Measurements from ENCODE around the gene SH2B3. TPM values are rescaled to one million over a fixed set of nuclear protein-coding genes. Genes with fewer than 3 reads are reported as not detected.

The SH2B3 gene
- total and polyA plus RNA-seq, 9 of the 15 experiments (the other 6 are each of a cell fraction or from before 2014, with no cell fraction given), result 10.8 to 75.3 (median 37.4) TPM

DNA sequence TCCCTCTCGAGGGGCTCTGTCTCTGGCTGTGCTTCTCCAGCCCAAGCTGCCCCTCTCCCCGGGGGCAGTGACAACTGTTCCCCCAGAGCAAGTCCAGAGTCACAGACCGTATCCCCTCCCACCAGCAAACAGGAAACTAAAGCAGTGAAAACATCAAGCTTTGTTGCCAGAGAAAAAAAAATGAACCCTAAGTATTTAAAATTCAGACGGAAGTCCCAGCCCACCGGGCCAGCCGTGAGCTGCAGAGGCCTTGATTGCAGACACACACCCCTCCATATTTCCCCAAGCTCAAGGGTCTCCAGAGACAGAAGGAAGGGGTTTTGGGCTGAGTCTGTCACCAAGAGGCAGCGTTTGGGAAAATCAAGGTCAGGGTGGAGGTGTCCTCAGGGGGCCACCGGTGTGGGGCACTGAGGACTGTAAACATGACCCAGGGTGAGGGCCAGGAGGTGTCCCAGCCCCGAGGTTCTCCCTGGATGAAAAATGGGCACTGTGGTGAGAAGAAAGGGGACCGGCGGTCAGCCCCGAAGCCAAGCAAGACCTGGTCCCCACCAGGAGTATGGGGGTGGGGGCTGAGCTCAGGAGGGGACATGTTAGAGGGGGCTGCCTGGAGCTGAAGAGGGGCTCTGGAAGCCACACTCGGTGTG lies 44.5 kb upstream of the SH2B3 start (continued):
- TF ChIP-seq RBM22 (IDR thresholded peaks at IDR 0.05; ENCODE audit: low read depth, low read length, poor library complexity, severe bottlenecking) (no peak), KLF16 (IDR thresholded peaks at IDR 0.05) (no peak), CEBPG (CRISPR knock-in tag; IDR thresholded peaks at IDR 0.05) (no peak), CEBPG (tag; conservative IDR thresholded peaks at IDR 0.05 in 1 of 2, IDR thresholded peaks at IDR 0.05 in 1 of 2) (no peak), ARID2 (IDR thresholded peaks at IDR 0.05) (no peak), ZNF707 (CRISPR knock-in tag; conservative IDR thresholded peaks at IDR 0.05) (no peak), FOXK2 (conservative IDR thresholded peaks at IDR 0.05 in 1 of 2, IDR thresholded peaks at IDR 0.05 in 1 of 2; ENCODE audit: low read depth in 2 of 2) (no peak)

DNA sequence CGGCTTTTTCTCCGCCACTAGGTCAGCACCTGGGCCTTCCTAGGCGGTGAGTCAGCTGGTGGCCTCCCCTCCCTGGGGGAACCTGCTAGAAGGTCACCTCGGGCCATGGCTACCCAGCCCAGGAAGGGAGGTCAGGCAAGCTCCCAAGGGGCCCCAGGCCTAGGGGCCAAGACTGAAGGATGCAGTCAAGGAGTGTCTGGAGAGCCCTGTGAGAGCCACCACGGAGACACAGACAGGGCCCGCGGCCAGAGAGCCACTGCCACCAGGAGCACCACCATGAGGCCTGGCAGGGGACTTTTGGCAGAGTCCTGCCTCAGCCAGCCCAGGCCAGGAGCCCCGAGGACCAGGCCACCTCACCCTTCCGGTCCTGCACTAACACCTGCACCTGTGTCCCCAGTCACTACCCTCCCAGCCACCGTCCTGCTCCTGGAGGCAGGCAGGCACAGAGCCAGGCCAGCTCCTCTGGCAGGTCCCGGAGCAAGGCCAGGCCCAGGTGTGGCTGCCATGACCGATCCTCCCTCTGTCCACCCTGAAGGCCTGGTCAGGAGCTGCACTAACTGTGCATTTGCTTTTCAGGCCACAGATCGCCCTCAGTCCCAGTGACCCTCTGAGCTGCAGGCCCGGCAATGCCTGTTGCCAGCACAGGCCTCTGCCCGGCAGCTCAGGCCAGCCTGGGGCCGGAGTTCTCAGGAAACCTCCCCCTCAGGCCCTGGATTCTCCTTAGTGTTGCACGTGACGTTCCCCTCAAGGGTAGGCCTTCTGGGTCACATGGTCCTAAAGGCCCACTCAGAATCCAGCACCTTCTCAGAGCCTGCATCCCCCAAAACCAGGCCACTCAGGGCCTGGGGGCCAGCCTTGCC lies 43.8 kb upstream of the SH2B3 start:
- Histone ChIP-seq H3K4me2 (ENCODE audit: insufficient read depth, low read length) (no peak overlapping the region), H3K4me1 (replicated peaks in 1 of 2; ENCODE audit: control insufficient read depth in 2 of 2, insufficient read depth in 2 of 2, low read length in 2 of 2) (peaks cover 8 to 18% of the 10 kb centered on the region in 2 experiments; a peak in 3 of 5 replicates), H3K36me3 (ENCODE audit: control insufficient read depth, insufficient read depth, low read length) (peaks cover 34% of the 10 kb centered on the region; the same call in 1 of the 3 replicates), H3K9me1 (ENCODE audit: control insufficient read depth, insufficient read depth, low read length) (no peaks in the 10 kb centered on the region), H3K9ac (ENCODE audit: insufficient read depth in 1 of 2, low read depth in 2 of 2, low read length in 2 of 2) (peak overlapping the region in 1 of 2 experiments; percentile 75; a peak in 2 of 4 replicates), H3K9me3 (replicated peaks; ENCODE audit: control insufficient read depth, insufficient read depth, low read depth, low read length) (no peaks in the 10 kb centered on the region), H3K27me3 (ENCODE audit: control insufficient read depth in 2 of 2, insufficient read depth in 2 of 2, low read length in 2 of 2) (peaks cover 5% of the 10 kb centered on the region in 2 experiments; a peak in 2 of 5 replicates), H3K79me2 (ENCODE audit: control insufficient read depth, insufficient read depth, low read length) (no peaks in the 10 kb centered on the region), H2AFZ (ENCODE audit: low read depth, low read length) (no peak overlapping the region), H4K20me1 (replicated peaks; ENCODE audit: control insufficient read depth, insufficient read depth, low read length) (peaks cover 8% of the 10 kb centered on the region), H3K27ac (ENCODE audit: extremely low read depth, low read depth, low read length) (no peak overlapping the region), H3K4me3 (no peak overlapping the region)
- in situ Hi-C loops (cut with MboI), result no loop called here
- no TSS peak for BruUV-seq (replicated peaks)
- FAIRE-seq, result no peak
- intact Hi-C loops (cut with micrococcal nuclease), result no loop called here
- ATAC-seq, result peak; percentile 43
- no peak for TF ChIP-seq ZNF354B (CRISPR knock-in tag; IDR thresholded peaks at IDR 0.05)
- TF ChIP-seq ARID2 (IDR thresholded peaks at IDR 0.05), result no peak
- TF ChIP-seq, protein P1, sequence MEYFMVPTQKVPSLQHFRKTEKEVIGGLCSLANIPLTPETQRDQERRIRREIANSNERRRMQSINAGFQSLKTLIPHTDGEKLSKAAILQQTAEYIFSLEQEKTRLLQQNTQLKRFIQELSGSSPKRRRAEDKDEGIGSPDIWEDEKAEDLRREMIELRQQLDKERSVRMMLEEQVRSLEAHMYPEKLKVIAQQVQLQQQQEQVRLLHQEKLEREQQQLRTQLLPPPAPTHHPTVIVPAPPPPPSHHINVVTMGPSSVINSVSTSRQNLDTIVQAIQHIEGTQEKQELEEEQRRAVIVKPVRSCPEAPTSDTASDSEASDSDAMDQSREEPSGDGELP (CRISPR knock-in tag; IDR thresholded peaks at IDR 0.05; ENCODE audit: borderline replicate concordance), result 0 out of 2 replicates have a peak, but pooled peaks have one; percentile 15
- TF ChIP-seq POU5F1 (IDR thresholded peaks at IDR 0.05; ENCODE audit: borderline replicate concordance, low read depth, low read length, partially characterized antibody), result no peak
- TF ChIP-seq LEF1 (IDR thresholded peaks at IDR 0.05), result no peak
- 77% methylated on average over 17 of the region's 18 CpGs for WGBS (ENCODE audit: insufficient coverage, low coverage, missing lambda C conversion rate)
- CTCF ChIA-PET (ENCODE audit: low intra/inter-chr PET ratio), result no interaction called here
- POLR2A ChIA-PET, result interaction anchor here (0.5 to 1.6 kb wide), 5 partner anchors 27 to 1082 kb away, joined by 3 read pairs; no protein-coding TSS in a partner anchor
- DNase-seq (ENCODE audit: extremely low read depth in 1 of 4, low spot score in 3 of 4), result no peak
